ENCODE results near the gene PABPN1L. TPM values are rescaled to one million over a fixed set of nuclear protein-coding genes. Genes with fewer than 3 reads are reported as not detected.

PABPN1L gene
- polyA plus RNA-seq, 1 donor, result 0.12 TPM

- Histone ChIP-seq H3K4me1 (ENCODE audit: control insufficient read depth, insufficient read depth, low read length) (no peaks in the 10 kb centered on the region), H3K27me3 (ENCODE audit: control insufficient read depth, insufficient read depth, low read length) (no peaks in the 10 kb centered on the region), H3K36me3 (ENCODE audit: control insufficient read depth, insufficient read depth, low read length) (peaks cover 54% of the 10 kb centered on the region), H3K27ac (ENCODE audit: low read length) (no peak overlapping the region), H3K4me3 (ENCODE audit: low read length) (no peak overlapping the region), H3K9me3 (ENCODE audit: control insufficient read depth, low read depth, low read length) (no peaks in the 10 kb centered on the region)
- WGBS (ENCODE audit: insufficient coverage, low lambda C conversion rate), result no CpG with 5 or more reads among the region's 39 CpGs
- DNase-seq, result no peak
Measured at GRCh38 chr16:88839026-88839529, 27.4 kb downstream of the PABPN1L start.

GRCh38 chr16:88838566-88838965 is 27.9 kb downstream of the PABPN1L start:
- no peak for DNase-seq
- no peak overlapping the region for H3K27ac ChIP-seq (ENCODE audit: low read length)
- WGBS (ENCODE audit: insufficient coverage, low lambda C conversion rate), result no CpG with 5 or more reads among the region's 19 CpGs
- no peaks in the 10 kb centered on the region for H3K4me1 ChIP-seq (ENCODE audit: control insufficient read depth, insufficient read depth, low read length)
- no peaks in the 10 kb centered on the region for H3K27me3 ChIP-seq (ENCODE audit: control insufficient read depth, insufficient read depth, low read length)
- no peaks in the 10 kb centered on the region for H3K9me3 ChIP-seq (ENCODE audit: control insufficient read depth, low read depth, low read length)
- H3K36me3 ChIP-seq (ENCODE audit: control insufficient read depth, insufficient read depth, low read length), result peaks cover 54% of the 10 kb centered on the region
- H3K4me3 ChIP-seq (ENCODE audit: low read length), result no peak overlapping the region

- WGBS (ENCODE audit: insufficient coverage, low lambda C conversion rate), result no CpG with 5 or more reads among the region's 20 CpGs
- no peak overlapping the region for H3K4me3 ChIP-seq (ENCODE audit: low read length)
- peaks cover 54% of the 10 kb centered on the region for H3K36me3 ChIP-seq (ENCODE audit: control insufficient read depth, insufficient read depth, low read length)
- no peaks in the 10 kb centered on the region for H3K4me1 ChIP-seq (ENCODE audit: control insufficient read depth, insufficient read depth, low read length)
- H3K27ac ChIP-seq (ENCODE audit: low read length), result no peak overlapping the region
- H3K9me3 ChIP-seq (ENCODE audit: control insufficient read depth, low read depth, low read length), result no peaks in the 10 kb centered on the region
- H3K27me3 ChIP-seq (ENCODE audit: control insufficient read depth, insufficient read depth, low read length), result no peaks in the 10 kb centered on the region
- DNase-seq, result no peak
Measured at GRCh38 chr16:88837806-88838205, 28.7 kb downstream of the PABPN1L start.

GRCh38 chr16:88836791-88837190 is 29.7 kb downstream of the PABPN1L start:
- WGBS (ENCODE audit: insufficient coverage, low lambda C conversion rate), result no CpG with 5 or more reads among the region's 17 CpGs
- H3K36me3 ChIP-seq (ENCODE audit: control insufficient read depth, insufficient read depth, low read length), result peaks cover 48% of the 10 kb centered on the region
- no peak overlapping the region for H3K27ac ChIP-seq (ENCODE audit: low read length)
- no peaks in the 10 kb centered on the region for H3K4me1 ChIP-seq (ENCODE audit: control insufficient read depth, insufficient read depth, low read length)
- DNase-seq, result no peak
- H3K27me3 ChIP-seq (ENCODE audit: control insufficient read depth, insufficient read depth, low read length), result no peaks in the 10 kb centered on the region
- no peak overlapping the region for H3K4me3 ChIP-seq (ENCODE audit: low read length)
- no peaks in the 10 kb centered on the region for H3K9me3 ChIP-seq (ENCODE audit: control insufficient read depth, low read depth, low read length)

- no peaks in the 10 kb centered on the region for H3K4me1 ChIP-seq (ENCODE audit: control insufficient read depth, insufficient read depth, low read length)
- no peak overlapping the region for H3K27ac ChIP-seq (ENCODE audit: low read length)
- H3K27me3 ChIP-seq (ENCODE audit: control insufficient read depth, insufficient read depth, low read length), result no peaks in the 10 kb centered on the region
- H3K9me3 ChIP-seq (ENCODE audit: control insufficient read depth, low read depth, low read length), result no peaks in the 10 kb centered on the region
- H3K4me3 ChIP-seq (ENCODE audit: low read length), result no peak overlapping the region
- DNase-seq, result no peak
- peaks cover 39% of the 10 kb centered on the region for H3K36me3 ChIP-seq (ENCODE audit: control insufficient read depth, insufficient read depth, low read length)
- no CpG with 5 or more reads among the region's 33 CpGs for WGBS (ENCODE audit: insufficient coverage, low lambda C conversion rate)
Measured at GRCh38 chr16:88835818-88836217, 30.6 kb downstream of the PABPN1L start.

- H3K4me1 ChIP-seq (ENCODE audit: control insufficient read depth, insufficient read depth, low read length), result no peaks in the 10 kb centered on the region
- DNase-seq, result no peak
Measured at GRCh38 chr16:88835383-88835782, 31.1 kb downstream of the PABPN1L start.

GRCh38 chr16:88834670-88835069 is 31.8 kb downstream of the PABPN1L start:
- Histone ChIP-seq H3K4me1 (ENCODE audit: control insufficient read depth, insufficient read depth, low read length) (no peaks in the 10 kb centered on the region), H3K4me3 (ENCODE audit: low read length) (no peak overlapping the region), H3K36me3 (ENCODE audit: control insufficient read depth, insufficient read depth, low read length) (peaks cover 28% of the 10 kb centered on the region), H3K27ac (ENCODE audit: low read length) (no peak overlapping the region), H3K27me3 (ENCODE audit: control insufficient read depth, insufficient read depth, low read length) (no peaks in the 10 kb centered on the region), H3K9me3 (ENCODE audit: control insufficient read depth, low read depth, low read length) (no peaks in the 10 kb centered on the region)
- no CpG with 5 or more reads among the region's 13 CpGs for WGBS (ENCODE audit: insufficient coverage, low lambda C conversion rate)
- DNase-seq, result no peak

More at GRCh38 chr16:88835383-88835782, 31.1 kb downstream of the PABPN1L start:
- no peaks in the 10 kb centered on the region for H3K27me3 ChIP-seq (ENCODE audit: control insufficient read depth, insufficient read depth, low read length)
- no peak overlapping the region for H3K27ac ChIP-seq (ENCODE audit: low read length)
- no CpG with 5 or more reads among the region's 11 CpGs for WGBS (ENCODE audit: insufficient coverage, low lambda C conversion rate)
- peaks cover 34% of the 10 kb centered on the region for H3K36me3 ChIP-seq (ENCODE audit: control insufficient read depth, insufficient read depth, low read length)
- H3K9me3 ChIP-seq (ENCODE audit: control insufficient read depth, low read depth, low read length), result no peaks in the 10 kb centered on the region
- no peak overlapping the region for H3K4me3 ChIP-seq (ENCODE audit: low read length)

GRCh38 chr16:88833086-88833485 is 33.4 kb downstream of the PABPN1L start:
- H3K36me3 ChIP-seq (ENCODE audit: control insufficient read depth, insufficient read depth, low read length), result peaks cover 20% of the 10 kb centered on the region
- H3K9me3 ChIP-seq (ENCODE audit: control insufficient read depth, low read depth, low read length), result no peaks in the 10 kb centered on the region
- H3K27ac ChIP-seq (ENCODE audit: low read length), result no peak overlapping the region
- no peak for DNase-seq
- H3K27me3 ChIP-seq (ENCODE audit: control insufficient read depth, insufficient read depth, low read length), result no peaks in the 10 kb centered on the region
- H3K4me1 ChIP-seq (ENCODE audit: control insufficient read depth, insufficient read depth, low read length), result no peaks in the 10 kb centered on the region
- WGBS (ENCODE audit: insufficient coverage, low lambda C conversion rate), result no CpG with 5 or more reads among the region's 13 CpGs
- H3K4me3 ChIP-seq (ENCODE audit: low read length), result no peak overlapping the region

GRCh38 chr16:88831838-88832237 is 34.6 kb downstream of the PABPN1L start:
- no peaks in the 10 kb centered on the region for H3K9me3 ChIP-seq (ENCODE audit: control insufficient read depth, low read depth, low read length)
- H3K4me1 ChIP-seq (ENCODE audit: control insufficient read depth, insufficient read depth, low read length), result no peaks in the 10 kb centered on the region
- H3K27me3 ChIP-seq (ENCODE audit: control insufficient read depth, insufficient read depth, low read length), result no peaks in the 10 kb centered on the region
- 100% methylated on average over 1 of the region's 13 CpGs for WGBS (ENCODE audit: insufficient coverage, low lambda C conversion rate)
- H3K4me3 ChIP-seq (ENCODE audit: low read length), result no peak overlapping the region
- DNase-seq, result no peak
- H3K36me3 ChIP-seq (ENCODE audit: control insufficient read depth, insufficient read depth, low read length), result peaks cover 24% of the 10 kb centered on the region
- H3K27ac ChIP-seq (ENCODE audit: low read length), result no peak overlapping the region

- H3K27ac ChIP-seq (ENCODE audit: low read length), result no peak overlapping the region
- DNase-seq, result no peak
- no peaks in the 10 kb centered on the region for H3K4me1 ChIP-seq (ENCODE audit: control insufficient read depth, insufficient read depth, low read length)
- no peaks in the 10 kb centered on the region for H3K27me3 ChIP-seq (ENCODE audit: control insufficient read depth, insufficient read depth, low read length)
- peaks cover 29% of the 10 kb centered on the region for H3K36me3 ChIP-seq (ENCODE audit: control insufficient read depth, insufficient read depth, low read length)
- H3K9me3 ChIP-seq (ENCODE audit: control insufficient read depth, low read depth, low read length), result no peaks in the 10 kb centered on the region
- H3K4me3 ChIP-seq (ENCODE audit: low read length), result no peak overlapping the region
- WGBS (ENCODE audit: insufficient coverage, low lambda C conversion rate), result no CpG with 5 or more reads among the region's 14 CpGs
Measured at GRCh38 chr16:88830783-88831182, 35.7 kb downstream of the PABPN1L start.

GRCh38 chr16:88830258-88830657 is 36.2 kb downstream of the PABPN1L start:
- Histone ChIP-seq H3K36me3 (ENCODE audit: control insufficient read depth, insufficient read depth, low read length) (peaks cover 28% of the 10 kb centered on the region), H3K27ac (ENCODE audit: low read length) (no peak overlapping the region), H3K27me3 (ENCODE audit: control insufficient read depth, insufficient read depth, low read length) (no peaks in the 10 kb centered on the region), H3K4me3 (ENCODE audit: low read length) (no peak overlapping the region), H3K9me3 (ENCODE audit: control insufficient read depth, low read depth, low read length) (no peaks in the 10 kb centered on the region), H3K4me1 (ENCODE audit: control insufficient read depth, insufficient read depth, low read length) (no peaks in the 10 kb centered on the region)
- WGBS (ENCODE audit: insufficient coverage, low lambda C conversion rate), result no CpG with 5 or more reads among the region's 11 CpGs
- peak; percentile 26 to 30 for DNase-seq

All from large intestine (tissue), 3 donors.